SW480 (cell line): Measurements from ENCODE around the gene MRPS12.
A peak's percentile ranks its signal among the peaks of the same experiment; 100 is the strongest.
"Not testable (repeated sequence)": the region's sequence is repeated elsewhere in the genome, so short reads cannot be mapped to it uniquely, and the experiment has no call there.

Experiments used
- DNase-seq: peaks from one replicate; pipeline ENCODE4 v3.0.0-alpha.2; 2016; ENCODE audit warnings: low spot score

The MRPS12 gene

GRCh38 chr19:38939957-38940356, 9.2 kb downstream of the MRPS12 start:
- no peak for DNase-seq

DNA sequence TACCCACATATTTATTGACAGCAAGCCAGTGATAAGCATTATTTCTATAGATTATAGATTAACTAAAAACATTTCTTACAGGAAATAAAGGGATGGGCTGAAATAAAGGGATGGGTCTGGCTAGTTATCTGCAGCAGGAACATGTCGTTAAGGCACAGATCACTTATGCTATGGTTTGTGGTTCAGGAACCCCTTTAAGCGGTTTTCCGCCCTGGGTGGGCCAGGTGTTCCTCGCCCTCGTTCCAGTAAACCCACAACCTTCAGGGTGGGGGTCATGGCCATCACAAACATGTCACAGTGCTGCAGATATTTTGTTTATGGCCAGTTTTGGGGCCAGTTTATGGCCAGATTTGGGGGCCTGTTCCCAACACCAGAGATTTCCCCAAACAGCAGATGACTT, 10.7 kb downstream of the MRPS12 start:
- DNase-seq, result not testable (repeated sequence)

GRCh38 chr19:38941979-38942378, 11.2 kb downstream of the MRPS12 start:
- no peak for DNase-seq

GRCh38 chr19:38942471-38943181, 11.9 kb downstream of the MRPS12 start:
- no peak for DNase-seq

DNA sequence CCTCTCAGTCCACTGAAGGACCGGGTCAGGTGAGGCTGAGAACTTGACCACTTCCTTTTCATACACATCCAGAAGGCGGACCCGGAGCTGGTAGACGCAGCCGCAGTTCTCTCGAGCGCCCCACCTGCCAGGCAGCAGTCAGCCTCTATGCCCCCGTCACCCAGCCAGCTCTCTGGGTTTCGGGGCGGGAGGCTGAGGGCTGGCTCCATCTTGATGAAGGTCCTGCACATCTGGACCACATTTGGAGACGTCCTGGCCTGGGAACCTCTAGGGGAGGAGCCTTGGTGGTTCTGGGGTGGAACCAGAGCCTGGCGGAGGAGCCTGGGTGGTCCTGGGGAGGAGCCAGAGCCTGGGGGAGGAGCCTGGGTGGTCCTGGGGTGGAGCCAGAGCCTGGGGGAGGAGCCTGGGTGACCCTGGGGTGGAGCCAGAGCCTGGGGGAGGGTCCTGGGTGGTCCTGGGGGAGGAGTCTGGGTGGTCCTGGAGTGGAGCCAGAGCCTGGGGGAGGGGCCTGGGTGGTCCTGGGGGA, 14.3 kb downstream of the MRPS12 start:
- no peak for DNase-seq

- no peak for DNase-seq
Measured at GRCh38 chr19:38945562-38946228, 15.0 kb downstream of the MRPS12 start.

- no peak for DNase-seq
Measured at GRCh38 chr19:38946229-38947010, 15.7 kb downstream of the MRPS12 start.

DNA sequence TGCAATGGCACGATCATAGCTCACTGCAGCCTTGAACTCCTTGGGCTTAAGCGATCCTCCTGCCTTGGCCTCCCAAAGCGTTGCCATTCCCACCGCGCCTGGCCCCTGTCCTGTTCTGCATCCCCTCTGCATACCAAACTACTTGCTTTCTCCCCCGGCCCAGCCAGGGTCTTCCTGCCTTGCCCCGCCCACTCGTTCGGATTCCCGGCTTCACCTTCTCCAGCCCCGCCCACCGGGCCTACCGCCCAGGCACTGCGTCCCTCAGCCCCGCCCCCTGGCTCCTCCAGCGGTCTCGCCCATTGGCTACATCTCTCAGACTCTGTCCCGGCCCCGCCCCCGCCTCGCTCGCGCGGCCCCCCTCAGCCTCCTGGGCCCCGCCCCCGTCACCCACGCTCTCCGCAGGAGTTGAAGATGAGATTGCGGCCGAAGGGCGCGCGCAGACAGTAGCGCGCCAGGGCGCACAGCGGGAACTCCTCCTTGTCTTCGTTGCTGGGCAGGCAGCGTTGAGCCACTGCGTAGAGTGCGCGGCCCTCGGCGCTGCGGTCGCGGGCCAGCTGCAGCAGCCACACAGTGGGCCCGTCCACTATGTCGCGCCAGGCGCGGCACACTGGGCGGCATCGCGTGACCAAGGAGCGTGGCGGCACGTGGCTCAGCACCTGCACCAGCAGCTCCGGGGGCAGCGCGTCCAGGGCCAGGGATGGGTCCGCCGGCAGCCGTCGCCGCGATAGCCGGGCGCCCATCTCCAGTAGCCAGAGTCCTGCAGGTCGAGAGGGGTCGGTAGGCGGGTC, 19.0 kb downstream of the MRPS12 start:
- DNase-seq, result no peak

DNA sequence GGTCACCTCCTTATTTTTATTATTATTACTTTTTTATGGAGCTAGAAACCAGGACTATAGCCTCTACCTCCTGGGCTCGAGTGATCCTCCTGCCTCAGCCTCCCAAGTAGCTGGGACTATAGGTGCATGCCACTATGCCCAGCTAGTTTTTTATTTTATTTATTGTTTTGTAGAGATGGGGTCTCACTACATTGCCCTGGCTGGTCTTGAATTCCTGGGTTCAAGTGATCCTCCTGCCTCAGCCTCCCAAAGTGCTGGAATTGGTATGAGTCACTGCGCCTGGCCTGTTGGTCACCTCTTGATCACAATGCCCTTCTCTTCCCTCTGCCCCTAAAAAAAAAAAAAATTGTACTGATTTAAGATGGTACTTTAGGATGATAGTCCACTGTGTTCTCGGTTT, 20.4 kb downstream of the MRPS12 start:
- no peak for DNase-seq

GRCh38 chr19:38952395-38953165, 21.8 kb downstream of the MRPS12 start:
- peak; percentile 36 for DNase-seq

DNA sequence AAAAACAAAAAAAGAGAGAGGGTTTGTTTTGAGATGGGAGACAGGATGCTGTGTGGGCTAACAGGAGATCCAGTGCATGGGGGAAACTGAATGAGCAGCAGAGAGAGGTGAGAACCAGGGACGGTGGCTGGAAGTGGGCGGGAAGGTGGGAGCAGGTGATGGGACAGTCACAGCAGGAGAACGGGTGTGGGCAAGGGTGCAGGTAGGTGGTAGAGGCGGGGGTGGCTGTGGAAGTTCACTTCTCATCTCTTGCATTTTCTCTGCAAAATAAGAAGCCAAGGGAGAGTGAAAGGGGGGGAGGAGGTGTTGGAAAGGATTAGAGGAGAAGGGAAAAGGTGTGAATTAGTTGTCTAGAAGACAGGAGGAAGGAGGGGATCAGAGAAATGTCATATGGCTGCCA, 22.9 kb downstream of the MRPS12 start:
- DNase-seq, result no peak

DNA sequence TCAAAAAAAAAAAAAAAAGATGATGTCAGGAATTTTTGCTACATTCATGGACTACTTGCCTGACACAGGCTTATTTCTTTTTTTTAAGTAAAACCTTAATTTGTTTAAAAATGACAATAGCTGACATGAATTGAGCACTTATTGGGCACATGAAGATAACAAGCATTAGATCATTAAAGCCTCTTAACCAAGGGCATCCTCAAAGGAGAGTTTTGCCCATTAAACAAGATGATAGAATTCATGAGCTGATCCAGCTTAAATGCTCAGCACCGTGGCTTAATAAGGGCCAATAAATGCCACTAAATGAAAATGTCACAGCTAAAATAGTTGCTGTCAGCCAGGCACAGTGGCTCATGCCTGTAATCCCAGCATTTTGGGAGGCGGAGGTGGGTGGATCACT, 25.5 kb downstream of the MRPS12 start:
- no peak for DNase-seq

GRCh38 chr19:38958301-38958700, 27.6 kb downstream of the MRPS12 start:
- no peak for DNase-seq

DNA sequence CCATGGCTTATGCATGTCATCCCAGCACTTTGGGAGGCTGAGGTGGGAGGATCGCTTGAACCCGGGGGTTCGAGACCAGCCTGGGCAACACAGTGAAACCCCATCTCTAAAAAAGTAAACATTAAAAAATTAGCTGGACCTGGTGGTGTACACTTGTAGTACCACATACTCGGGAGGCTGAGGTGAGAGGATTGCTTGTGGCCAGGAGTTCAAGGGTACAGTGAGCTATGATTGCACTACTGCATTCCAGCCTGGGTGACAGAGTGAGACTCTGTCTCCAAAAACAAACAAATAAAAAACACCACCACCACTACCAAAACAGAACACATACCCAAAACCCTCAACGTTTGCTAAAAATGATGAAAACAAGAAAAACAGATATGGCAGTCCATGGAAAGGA, 28.9 kb downstream of the MRPS12 start:
- no peak for DNase-seq

- no peak for DNase-seq
Measured at GRCh38 chr19:38964738-38965137, 34.0 kb downstream of the MRPS12 start.

- DNase-seq, result not testable (repeated sequence)
Measured at GRCh38 chr19:38966149-38966548, 35.4 kb downstream of the MRPS12 start.

DNA sequence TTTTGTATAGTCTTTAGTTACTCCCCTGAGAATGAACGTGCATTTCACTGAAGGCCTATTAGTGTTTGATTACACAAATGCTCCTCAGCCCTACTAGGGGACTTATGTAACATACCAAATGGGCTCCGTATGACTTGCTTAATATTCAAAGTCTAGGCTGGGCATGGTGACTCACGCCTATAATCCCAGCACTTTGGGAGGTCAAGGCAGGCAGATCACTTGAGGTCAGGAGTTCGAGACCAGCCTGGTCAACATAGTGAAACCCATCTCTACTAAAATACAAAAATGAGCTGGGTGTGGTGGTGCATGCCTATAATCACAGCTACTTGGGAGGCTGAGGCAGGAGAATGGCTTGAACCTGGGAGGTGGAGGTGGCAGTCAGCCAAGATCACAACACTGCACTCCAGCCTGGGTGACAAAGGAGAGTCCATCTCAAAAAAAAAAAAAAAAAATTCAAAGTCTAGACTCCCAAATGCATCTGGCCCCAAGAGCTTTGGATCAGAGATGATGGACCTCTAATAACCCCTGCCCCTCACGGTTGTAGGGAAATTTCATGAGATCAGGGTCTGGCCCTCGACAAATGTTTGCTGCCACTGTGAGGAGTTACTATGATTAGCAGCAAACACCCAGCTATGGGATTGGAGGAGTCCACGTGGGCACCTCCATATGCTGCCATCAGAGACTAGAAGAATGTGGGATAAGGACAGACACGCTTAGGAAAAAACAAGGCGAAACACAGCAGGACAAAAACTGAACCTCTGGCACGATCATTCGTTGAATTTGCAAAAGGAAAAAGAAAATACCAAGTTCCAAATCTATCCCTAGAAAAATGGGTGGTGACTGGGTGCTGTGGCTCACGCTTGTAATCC, 40.2 kb downstream of the MRPS12 start:
- no peak for DNase-seq

GRCh38 chr19:38971672-38972071, 40.9 kb downstream of the MRPS12 start:
- DNase-seq, result no peak

DNA sequence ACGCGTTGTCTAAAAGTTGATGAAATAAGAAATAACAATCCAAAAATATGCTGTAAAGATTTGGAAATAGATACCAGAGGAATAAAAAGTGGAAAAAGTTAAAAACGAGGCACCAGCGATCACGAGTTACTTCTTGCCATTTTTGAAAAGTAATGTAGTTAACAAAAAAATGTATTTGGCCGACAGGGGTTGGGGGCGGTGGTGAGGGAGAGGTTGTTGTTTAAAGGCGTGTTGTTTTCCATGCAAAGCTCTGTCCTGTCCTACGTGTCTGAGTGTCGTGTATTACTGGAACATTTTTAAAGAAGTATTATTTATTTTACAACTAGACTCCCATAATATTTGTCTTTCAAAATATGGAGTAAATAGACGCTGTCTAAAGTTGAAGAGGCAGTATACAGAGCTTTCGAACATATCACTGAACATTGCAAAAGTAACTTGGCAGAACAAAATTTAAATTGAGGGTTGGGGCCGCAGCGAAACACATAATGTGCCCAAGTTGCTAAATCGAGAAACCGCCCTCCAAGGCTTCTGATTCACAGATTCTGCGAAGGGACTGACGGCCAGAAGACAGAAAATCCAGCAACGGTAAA, 44.0 kb downstream of the MRPS12 start:
- DNase-seq, result no peak
